DMS153 treated with DMSO at 0.1 percent for 48 hours (cell line): ENCODE data around the gene NTF3.
A peak's percentile ranks its signal among the peaks of the same experiment; 100 is the strongest.

Source experiments
- DNase-seq: peaks from one replicate; lab custom pipeline; 2025; ENCODE audit not compliant: unreplicated experiment; lab: John Stamatoyannopoulos, UW

Gene NTF3

GRCh38 chr12:5430641-5431603 lies 986 bp upstream of the NTF3 start:
- DNase-seq = no peak

GRCh38 chr12:5433081-5433844 lies 1.4 kb downstream of the NTF3 start:
- no peak for DNase-seq

- no peak for DNase-seq
Observed at GRCh38 chr12:5433845-5434646, 2.1 kb downstream of the NTF3 start.

- DNase-seq = no peak
Observed at GRCh38 chr12:5434647-5435560, 3.0 kb downstream of the NTF3 start.

- no peak for DNase-seq
Observed at GRCh38 chr12:5437182-5437583, 5.3 kb downstream of the NTF3 start.

GRCh38 chr12:5437589-5437988 lies 5.7 kb downstream of the NTF3 start:
- DNase-seq = no peak

- no peak for DNase-seq
Observed at GRCh38 chr12:5438671-5439200, 6.8 kb downstream of the NTF3 start.

GRCh38 chr12:5439371-5439771 lies 7.5 kb downstream of the NTF3 start:
- no peak for DNase-seq

GRCh38 chr12:5439788-5440300 lies 7.9 kb downstream of the NTF3 start:
- no peak for DNase-seq

- DNase-seq = no peak
Observed at GRCh38 chr12:5440978-5441377, 9.1 kb downstream of the NTF3 start.

- no peak for DNase-seq
Observed at GRCh38 chr12:5441497-5442236, 9.8 kb downstream of the NTF3 start.

GRCh38 chr12:5442251-5443006 lies 10.5 kb downstream of the NTF3 start:
- DNase-seq = peak; percentile 63

- DNase-seq = no peak
Observed at GRCh38 chr12:5444520-5444919, 12.6 kb downstream of the NTF3 start.

- no peak for DNase-seq
Observed at GRCh38 chr12:5447320-5447719, 15.4 kb downstream of the NTF3 start.

- no peak for DNase-seq
Observed at GRCh38 chr12:5451251-5451650, 19.3 kb downstream of the NTF3 start.

- DNase-seq = no peak
Observed at GRCh38 chr12:5452569-5452968, 20.7 kb downstream of the NTF3 start.

- DNase-seq = no peak
Observed at GRCh38 chr12:5453466-5453865, 21.6 kb downstream of the NTF3 start.

GRCh38 chr12:5455045-5455444 lies 23.1 kb downstream of the NTF3 start:
- no peak for DNase-seq
